Activated CD4-positive, alpha-beta T cell treated with anti-CD3 and anti-CD28 coated beads, Interleukin-2, amount 50 U/mL, for 4 hours (primary cell): ENCODE results near the gene TXNDC8.
"Not testable (repeated sequence)": the region's sequence is repeated elsewhere in the genome, so short reads cannot be mapped to it uniquely, and the experiment has no call there.

Source experiments
- DNase-seq, 2 experiments: peaks; one replicate each; pipeline ENCODE4 v3.0.0-alpha.2; 2020

The TXNDC8 gene

DNA sequence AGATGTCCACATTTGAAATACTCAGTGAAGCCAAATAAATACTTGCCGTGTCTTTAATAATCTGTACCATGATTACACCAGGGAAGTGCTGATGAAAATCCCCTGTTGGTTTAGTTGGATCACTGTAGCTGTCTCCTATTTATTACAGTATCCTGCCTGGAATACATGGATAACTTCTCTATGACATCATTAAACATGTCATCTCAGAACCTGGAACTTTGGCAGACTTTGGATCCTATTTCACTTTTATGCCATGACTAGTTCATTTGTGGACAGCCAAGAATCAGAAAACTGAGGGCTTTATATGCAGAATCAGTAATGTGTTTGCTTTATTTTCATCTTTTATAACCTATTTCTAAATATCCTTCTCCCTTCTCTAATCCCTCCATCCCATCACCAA, at the start of gene TXNDC8:
TSS of gene TXNDC8 (minus strand) at position 137 of the 400 bp plus-strand sequence.
- DNase-seq: no peak

DNA sequence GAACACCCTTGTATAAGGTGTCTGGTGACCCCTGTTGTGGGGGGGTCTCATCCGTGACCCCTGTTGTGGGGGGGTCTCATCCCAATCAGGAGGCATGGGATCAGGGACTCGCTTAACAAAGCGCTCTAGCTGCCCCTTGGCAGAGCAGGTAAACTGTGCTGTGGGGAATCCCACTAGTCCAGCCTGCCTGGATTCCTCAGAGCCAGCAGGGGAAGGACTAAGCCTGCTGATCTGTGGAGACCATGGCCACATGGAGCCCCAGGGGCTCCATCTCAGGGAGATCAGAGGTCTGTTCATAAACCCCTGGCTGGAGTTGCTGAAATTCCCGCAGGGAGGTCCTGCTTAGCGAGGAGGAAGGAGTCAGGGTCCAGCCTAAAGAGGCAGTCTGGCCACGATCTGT, 45.8 kb upstream of the TXNDC8 start:
- DNase-seq: no peak

DNA sequence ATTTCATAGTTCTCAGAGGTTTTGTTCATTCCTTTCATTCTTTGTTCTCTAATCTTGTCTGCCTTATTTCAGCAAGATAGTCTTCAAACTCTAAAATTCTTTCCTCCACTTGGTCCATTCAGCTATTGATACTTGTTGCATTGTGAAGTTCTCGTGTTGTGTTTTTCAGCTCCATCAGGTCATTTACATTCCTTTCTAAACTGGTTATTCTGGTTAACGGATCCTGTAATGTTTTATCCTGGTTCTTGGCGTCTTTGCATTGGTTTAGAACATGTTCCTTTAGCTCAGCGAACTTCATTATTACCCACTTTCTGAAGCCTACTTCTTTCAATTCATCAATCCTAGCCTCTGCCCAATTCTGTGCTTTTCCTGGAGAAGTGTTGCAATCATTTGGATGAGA, 45.1 kb upstream of the TXNDC8 start:
- no peak for DNase-seq

DNA sequence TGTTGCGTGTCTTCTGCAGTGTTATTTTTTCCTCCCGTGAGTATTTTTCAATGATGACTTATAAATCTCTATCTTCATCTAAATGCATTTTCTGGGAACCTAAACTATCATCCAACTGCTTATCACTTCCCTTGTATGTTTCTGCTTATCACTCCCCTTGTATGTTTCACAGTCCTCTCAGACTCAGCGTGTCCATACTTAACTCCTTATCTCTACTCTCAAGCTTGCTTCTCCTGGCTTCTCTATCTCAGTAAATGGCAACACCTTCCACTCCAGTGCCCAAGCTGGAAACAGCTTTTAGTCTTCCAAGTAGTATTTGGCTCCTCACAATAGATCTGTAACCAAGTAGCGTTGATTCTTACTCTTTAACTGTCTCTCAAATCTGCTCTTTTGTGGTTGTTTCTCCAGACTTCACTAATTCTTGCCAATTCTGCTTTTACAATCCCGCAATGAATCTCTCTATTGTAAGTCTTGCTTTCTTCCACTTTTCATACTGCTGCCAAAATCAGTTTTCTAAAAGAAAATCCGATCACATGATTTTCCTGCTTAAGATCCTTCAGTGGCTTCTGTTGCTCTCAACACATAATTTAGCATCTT, 33.8 kb upstream of the TXNDC8 start:
- no peak for DNase-seq

DNA sequence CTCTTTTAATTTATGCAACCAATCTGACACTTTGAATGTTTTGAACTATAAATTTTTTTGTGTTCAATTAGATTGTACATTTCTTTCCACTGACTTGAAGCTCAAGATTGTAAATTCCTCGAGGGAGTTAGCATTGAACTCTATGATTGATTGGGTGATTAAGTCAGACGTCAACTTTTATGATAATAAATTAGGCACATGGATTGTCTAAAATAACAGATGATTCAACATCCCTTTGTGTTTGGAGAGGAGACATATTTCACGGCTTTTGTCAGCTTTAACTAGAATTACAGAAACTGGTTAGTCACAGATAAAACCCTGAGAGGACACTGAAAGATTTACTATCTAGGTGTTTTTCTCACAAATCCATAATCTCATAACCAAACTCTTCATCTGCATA, 32.7 kb upstream of the TXNDC8 start:
- no peak for DNase-seq

DNA sequence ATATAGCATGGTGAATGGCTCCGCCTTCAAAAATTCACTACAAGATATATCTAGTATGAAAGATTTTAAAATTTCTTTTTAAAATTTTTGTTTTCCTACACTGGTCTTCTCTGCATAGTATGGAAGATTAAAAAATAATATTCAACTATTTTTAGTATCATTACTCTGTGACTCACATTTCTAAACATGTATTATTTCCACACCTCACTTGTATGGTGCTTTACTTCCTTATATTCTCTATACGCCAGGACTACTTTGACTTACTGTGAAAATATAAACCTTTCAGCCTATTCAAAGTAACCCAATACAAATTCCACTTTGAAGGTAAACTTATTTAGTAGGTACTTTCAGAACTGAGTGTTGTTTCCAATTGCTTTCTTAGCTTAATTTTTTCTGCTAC, 26.8 kb upstream of the TXNDC8 start:
- no peak for DNase-seq

DNA sequence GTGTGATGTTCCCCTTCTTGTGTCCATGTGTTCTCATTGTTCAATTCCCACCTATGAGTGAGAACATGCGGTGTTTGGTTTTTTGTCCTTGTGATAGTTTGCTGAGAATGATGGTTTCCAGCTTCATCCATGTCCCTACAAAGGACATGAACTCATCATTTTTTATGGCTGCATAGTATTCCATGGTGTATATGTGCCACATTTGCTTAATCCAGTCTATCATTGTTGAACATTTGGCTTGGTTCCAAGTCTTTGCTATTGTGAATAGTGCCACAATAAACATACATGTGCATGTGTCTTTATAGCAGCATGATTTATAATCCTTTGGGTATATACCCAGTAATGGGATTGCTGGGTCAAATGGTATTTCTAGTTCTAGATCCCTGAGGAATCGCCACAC, 21.3 kb upstream of the TXNDC8 start:
- DNase-seq: not testable (repeated sequence)

DNA sequence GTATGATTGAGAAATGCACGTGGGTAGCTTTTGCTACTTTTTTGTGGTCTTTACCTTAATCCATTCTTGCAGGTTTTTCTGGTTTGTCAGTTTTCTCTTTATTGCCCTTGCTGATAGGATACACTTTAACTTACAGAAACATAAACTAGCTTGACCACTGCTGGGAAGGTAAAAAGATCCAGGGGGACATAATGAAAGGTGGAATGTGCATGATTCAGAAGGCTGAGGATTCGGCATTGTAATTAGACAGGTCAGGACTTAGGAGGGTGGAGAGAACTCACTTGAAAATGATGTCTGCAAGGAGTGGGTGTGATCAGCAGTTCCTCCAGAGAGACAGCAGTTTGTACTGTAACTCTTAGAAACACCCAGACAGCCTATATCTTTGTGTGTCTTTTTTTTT, 19.8 kb upstream of the TXNDC8 start:
- no peak for DNase-seq

DNA sequence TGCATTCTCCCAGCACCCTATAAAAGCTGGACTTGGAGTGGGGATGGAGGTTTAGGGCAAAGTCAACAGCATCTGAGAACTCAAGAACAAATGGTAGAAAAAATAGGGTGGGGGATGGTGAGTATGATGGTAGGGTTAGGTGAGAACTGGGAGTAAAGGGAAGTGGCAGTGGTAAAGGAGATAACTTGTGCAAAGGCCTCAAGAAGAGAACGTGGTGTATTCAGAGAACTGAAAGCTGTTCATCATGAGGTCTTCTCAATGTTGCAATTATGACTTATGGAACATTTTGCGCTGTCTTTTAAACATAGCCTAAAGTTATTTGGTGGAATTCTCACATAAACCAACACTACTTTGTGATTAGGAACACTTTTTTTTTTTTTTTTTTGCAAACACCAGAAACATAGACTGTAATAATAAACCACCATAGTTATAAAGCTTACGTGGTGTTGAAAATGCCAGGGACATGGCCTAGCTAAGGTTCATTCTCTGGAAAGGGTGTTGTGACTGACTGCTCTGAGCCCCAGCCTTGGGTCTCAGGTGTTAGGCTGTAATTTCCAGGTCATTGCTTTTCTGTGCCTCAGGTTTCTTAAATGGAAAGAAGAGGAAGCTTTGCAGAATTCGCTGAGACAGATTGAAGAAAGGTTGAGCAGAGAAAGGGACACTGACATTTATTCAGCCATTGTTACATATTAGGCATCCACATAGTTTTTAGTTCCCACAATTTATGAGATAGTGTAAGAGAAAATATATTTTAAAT, 19.2 kb upstream of the TXNDC8 start:
- DNase-seq: no peak

DNA sequence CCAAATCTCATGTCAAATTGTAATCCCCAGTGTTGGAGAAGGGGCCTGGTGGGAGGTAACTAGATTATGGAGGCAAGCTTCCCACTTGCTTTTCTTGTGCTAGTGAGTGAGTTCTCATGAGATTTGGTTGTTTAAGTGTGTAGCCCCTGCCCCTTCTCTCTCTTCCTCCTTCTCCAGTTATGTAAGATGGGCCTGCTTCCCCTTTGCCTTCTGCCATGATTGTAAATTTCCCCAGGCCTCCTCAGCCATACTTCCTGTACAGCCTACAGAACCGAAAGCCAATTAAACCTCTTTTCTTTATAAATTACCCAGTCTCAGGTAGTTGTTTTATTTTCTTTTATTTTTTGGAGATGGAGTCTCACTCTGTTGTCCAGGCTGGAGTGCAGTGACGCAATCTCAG, 18.2 kb upstream of the TXNDC8 start:
- DNase-seq: no peak

DNA sequence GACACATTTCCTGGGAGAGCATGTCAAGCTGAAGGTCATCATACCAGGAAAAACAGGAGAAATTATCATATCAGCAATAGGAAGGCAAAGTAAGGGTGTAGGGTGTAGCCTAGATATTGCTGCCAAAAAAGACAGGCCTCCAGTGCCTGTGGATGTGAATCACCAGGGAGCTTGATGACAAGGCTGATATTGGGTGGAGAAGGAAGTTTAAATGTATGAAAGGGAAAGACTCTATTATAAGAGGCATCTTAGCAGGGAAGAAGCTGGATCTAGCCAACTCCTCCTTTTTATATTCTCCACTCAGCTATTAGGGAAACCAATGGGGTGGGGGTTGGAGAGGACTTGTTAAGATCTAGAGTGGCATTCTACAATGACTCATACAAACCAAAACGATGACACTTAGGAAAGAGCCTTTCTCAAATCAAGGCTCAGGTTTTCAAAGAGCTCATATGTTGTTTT, 13.4 kb upstream of the TXNDC8 start:
- no peak for DNase-seq

DNA sequence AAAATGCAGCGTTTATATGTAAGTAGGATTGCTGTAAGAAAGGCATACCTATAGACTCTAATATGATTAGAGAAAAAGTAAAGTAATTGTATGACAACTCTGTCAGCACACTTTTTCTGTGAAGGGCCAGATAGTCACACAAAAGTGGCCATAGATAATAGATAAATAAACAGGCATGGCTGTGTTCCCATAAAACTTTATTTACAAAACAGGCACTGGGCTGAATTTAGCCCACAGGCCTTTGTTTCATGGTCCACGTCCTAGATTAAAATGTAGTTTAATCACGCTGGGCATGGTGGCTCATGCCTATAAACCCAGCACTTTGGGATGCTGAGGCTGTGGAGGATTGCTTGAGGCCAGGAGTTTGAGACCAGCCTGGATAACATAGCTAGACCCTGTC, 8.7 kb upstream of the TXNDC8 start:
- no peak for DNase-seq

DNA sequence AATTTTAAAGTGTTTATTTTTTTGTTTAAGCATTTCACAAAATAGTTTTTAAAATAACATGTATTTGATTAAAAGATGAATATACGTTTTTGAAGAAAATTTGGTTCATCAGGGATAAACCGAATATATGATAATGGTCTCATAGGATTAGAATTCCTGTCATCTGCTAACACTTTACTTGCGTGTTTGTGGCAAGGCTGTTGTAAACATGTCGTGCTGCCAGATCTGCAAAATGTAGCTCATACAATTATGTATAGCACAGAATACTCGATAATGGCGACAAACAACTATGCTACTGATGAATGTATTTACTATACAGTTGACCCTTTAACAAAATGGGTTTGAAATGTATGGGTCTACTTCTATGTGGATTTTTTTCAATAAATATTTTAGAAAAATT, 7.2 kb upstream of the TXNDC8 start:
- DNase-seq: no peak

DNA sequence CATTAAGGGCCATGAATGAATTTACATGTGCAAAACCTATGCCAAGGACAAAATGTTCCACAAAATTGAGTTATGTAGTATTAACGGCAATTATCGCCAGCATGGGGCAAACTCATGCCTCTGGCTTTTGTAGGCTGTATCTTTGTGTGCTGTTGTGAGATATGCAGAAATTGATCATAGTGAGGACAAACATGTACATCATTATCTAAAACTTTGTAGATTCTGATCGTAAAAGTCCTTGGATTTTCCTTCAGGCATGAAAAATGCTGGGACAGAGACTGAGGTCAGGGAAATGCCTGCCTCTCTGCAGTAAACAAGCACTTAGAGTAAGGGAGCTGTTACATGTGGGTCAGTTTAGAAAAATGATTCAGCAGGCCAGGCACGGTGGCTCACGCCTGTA, 5.9 kb upstream of the TXNDC8 start:
- DNase-seq: no peak

DNA sequence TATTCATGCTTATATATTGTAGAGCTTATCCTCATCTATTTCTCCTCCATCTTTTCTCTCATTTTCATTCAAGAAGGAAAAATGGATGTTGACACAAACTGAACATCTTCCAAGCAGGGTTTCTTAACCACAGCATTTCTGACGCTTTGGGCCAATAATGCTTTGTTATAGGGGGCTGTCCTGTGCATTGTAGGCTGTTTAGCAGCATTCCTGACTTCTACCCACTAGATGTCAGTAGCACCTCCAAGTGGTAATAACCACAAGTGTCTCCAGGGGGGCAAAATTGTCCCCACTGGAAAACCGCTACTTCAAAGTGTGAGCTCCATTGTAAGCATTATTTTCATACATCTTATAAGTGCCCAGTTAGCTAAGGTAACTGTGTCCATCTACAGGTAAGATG, 2.6 kb upstream of the TXNDC8 start:
- no peak for DNase-seq

DNA sequence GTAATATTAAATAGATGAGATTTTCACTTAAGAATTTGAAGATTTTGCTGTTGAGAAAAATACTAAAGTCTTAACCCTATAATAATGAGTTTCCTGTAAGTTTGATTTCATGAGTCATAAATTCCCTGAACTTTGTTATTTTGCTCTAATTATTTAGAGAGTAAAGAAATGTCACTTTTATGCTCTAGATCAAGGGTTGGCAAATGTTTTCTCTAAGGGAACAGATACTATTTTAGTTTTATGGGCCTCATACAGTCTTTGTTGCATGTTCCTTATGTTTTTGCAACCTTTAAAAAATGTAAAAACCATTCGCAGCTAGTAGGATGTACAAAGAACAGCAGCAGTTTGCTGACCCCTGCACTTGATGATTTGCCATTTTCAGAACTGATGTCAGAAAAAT, 480 bp upstream of the TXNDC8 start:
- DNase-seq: no peak

DNA sequence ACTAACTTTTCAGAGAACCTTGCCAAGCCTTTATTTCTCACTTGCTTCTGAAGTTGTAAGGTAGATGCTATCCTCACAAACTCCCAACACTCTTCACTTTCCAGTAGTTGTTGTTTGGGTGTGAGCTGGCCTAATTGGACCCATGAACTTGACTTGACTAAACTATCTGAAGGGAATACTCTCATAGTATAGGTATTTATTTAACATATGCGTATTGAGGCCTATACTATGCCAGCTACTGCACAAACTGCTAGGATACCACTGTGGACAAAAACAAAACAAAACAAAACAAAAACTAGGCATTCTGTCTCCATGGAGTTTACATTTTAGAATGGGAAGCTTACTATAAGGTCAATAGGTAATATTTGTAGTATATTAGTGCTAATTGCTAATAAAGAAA, 1.3 kb downstream of the TXNDC8 start:
- no peak for DNase-seq

DNA sequence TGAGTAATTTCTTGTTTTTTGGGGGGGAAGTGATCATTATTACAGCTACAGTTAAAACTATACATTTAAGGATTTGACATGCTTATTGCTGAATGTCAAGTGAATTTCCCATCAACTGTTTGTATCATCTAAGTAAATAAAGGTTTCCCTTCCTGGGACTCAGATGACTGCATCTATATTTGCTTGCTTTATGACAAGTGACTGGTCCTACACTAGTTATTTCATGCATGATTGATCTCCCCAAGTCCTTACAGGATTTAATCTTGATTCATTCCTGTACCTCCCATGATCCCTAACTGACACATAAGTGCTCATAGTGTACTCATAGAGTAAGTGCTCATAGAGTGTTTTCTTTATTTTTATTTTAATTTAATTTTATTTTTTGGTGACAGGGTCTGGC, 2.8 kb downstream of the TXNDC8 start:
- DNase-seq: no peak

DNA sequence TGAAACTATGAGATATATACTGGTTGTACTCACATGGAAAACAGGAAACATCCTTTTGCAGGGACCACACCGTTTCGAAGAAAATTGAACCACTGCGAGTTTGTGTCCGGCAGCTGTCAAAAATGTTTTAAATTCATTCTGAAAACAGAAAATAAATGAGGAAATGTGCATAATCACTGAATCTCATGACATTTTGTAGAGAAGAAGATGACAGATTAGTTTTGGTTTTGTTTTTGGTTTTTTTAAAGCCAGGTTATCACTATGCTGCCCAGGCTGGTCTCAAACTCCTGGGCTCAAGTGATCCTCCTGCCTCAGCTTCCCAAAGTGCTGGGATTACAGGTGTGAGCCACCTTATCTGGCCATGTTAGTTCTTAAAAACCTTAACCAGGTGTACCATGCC, 3.5 kb downstream of the TXNDC8 start:
- no peak for DNase-seq

DNA sequence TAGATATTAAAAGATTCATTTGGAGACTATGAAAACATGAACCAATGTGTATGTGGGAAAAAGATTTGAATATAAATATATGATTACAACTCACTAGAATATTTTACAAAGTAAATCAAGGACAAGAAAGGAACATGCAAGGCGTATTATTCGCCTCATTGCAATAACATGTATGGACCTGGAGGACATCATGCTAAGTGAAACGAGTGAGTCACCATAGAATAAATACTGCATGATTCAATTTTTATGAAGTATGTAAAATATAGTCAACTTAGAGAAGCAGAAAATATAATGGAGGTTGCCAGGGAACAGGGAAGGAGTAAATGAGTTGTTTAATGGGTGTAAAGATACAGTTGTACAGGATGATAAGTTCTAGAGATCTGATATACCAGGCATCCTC, 4.9 kb downstream of the TXNDC8 start:
- DNase-seq: no peak

DNA sequence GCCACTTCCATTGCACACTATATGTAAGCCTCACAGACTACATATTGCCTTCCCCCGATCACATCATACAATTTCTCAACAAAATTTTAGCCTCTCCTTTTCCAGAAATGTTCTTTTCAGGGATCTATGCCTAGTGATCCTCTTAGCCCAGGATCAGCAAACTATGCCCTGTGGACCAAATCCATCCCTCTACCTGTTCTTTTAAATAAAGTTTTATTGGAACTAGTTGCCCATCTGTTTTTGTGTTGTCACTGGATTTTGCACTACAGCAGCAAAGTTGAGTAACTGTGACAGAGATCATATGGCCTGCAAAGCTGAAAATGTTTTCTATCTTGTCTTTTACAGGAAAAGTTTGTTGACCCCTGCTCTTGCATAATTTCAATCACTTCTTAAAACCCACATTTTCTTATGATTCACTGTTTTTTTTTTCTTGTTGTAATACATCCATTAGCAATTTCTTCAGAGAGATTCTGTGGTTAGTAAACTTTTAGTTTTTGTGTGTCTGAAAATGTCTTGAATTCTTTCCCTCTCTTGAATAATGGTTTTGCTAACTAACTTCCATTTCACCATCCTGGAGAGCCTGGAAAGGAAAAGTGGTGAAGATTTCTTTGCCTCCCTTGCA, 7.1 kb downstream of the TXNDC8 start:
- DNase-seq: no peak

DNA sequence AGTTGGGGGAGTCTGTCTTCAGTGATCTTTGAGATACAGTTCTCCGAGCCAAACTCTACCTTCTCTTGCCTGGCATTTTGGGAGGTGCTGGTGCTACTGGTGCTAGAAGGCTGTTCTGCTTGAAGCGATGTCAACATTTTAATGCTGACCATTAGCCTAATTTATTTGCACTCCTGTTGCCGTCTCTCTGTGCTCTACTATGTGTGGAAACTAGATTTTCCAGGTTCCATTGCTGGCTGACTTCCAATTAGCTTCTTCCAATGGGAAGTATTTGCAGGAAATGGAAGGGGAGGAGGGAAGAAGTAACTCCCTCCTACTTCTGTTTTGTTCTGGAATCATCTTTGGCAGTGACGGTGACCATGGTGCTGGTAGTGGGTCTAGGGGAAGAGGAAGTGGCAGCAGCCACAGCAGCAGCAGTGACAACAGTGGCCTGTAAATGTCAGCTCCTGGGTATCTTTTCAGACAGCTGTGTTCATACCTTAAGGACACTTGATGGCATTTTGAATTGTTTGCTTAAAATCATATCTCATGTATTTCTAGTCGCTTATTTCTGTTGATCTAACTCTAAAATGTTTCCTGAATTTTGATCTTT, 7.9 kb downstream of the TXNDC8 start:
- no peak for DNase-seq

DNA sequence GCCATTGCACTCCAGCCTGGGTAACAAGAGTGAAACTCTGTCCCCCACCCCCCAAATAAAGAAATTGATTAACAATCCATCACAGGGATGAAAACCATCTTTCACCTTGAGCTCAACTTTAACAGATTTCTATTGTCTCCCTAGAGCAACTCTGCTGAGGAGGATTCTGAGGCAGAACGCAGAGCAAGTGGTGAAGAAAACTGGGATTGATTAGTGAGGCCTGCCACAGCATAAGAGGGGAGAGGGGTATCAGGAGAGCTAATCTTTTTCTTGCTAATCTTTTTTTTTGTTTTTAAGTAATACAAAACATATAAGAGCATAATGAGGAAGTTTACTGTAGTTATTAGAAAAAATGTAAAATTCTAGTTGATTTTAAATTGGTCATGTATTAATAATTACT, 8.9 kb downstream of the TXNDC8 start:
- no peak for DNase-seq

DNA sequence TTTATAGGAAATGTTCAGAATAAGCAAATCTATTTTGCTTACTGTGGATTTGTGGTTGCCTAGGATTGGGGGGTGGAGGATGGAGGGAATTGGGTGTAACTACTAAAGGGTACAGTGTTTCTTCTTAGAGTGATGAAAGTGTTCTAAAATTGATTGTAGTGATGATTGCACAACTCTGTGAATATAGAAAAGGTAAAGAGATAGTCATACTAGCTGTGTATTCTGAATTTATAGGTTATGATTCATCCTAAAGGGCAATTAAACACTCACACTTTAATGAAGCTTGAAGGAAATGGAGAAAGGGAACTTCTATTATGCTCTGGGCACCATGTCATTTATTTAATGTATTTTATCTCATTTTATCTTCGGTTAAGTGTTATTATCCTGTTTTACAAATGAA, 9.9 kb downstream of the TXNDC8 start:
- DNase-seq: no peak
